WTC11 (cell line): ENCODE results near the gene SCRG1. TPM values are rescaled to one million over a fixed set of nuclear protein-coding genes. Genes with fewer than 3 reads are reported as not detected.

ENCODE experiments used
- ATAC-seq: fragments of 200-7000 bp; cut with Tn5 transposase; 2 replicates; pipeline ENCODE4 v1.10.0; 2021; ENCODE audit warnings: mild to moderate bottlenecking, moderate library complexity
- CTCF ChIA-PET: fragments of 300-600 bp; sonication (Branson Sonifier 250); formaldehyde crosslinking; loops from one replicate; lab custom pipeline; 2021; ENCODE audit warnings: antibody characterized with exemption; lab: Charles Lee
- POLR2A ChIA-PET: fragments of 350-600 bp; sonication (Branson Sonifier 250); formaldehyde crosslinking; loops from one replicate; lab custom pipeline; 2021; ENCODE audit warnings: antibody characterized with exemption; lab: Charles Lee
- DNase-seq: peaks from one replicate; pipeline ENCODE4 v3.0.0; 2021; ENCODE audit warnings: low spot score
- H3K27ac Mint-ChIP-seq: 2 replicates; pipeline ENCODE4 v1.8.0; 2021; ENCODE audit warnings: mixed read lengths
- H3K27me3 Mint-ChIP-seq: 2 replicates; pipeline ENCODE4 v1.8.0; 2021; ENCODE audit warnings: low read depth, mild to moderate bottlenecking, moderate library complexity, mixed read lengths
- H3K36me3 Mint-ChIP-seq: 2 replicates; pipeline ENCODE4 v1.8.0; 2021; ENCODE audit warnings: mixed read lengths
- H3K4me1 Mint-ChIP-seq: 2 replicates; pipeline ENCODE4 v1.8.0; 2022; ENCODE audit warnings: mixed read lengths
- H3K4me3 Mint-ChIP-seq: 2 replicates; pipeline ENCODE4 v1.8.0; 2021; ENCODE audit warnings: mild to moderate bottlenecking, moderate library complexity, mixed read lengths
- H3K9me3 Mint-ChIP-seq: 2 replicates; pipeline ENCODE4 v1.8.0; 2021; ENCODE audit warnings: mixed read lengths
- ATF1 ChIP-seq: sonication (generic); formaldehyde crosslinking; IDR thresholded peaks from 2 replicates; pipeline ENCODE4 v1.8.1; 2023; ENCODE audit warnings: mild to moderate bottlenecking, moderate library complexity, missing genetic modification reagents
- ATF6 ChIP-seq: sonication (generic); formaldehyde crosslinking; IDR thresholded peaks from 2 replicates; pipeline ENCODE4 v1.8.1; 2023; ENCODE audit warnings: mild to moderate bottlenecking, missing genetic modification reagents
- E2F4 ChIP-seq: sonication (generic); formaldehyde crosslinking; IDR thresholded peaks from 2 replicates; pipeline ENCODE4 v1.8.1; 2022; ENCODE audit warnings: low read depth, mild to moderate bottlenecking, moderate library complexity, missing genetic modification reagents, borderline replicate concordance
- E2F5 ChIP-seq: sonication (generic); formaldehyde crosslinking; IDR thresholded peaks from 2 replicates; pipeline ENCODE4 v1.8.1; 2022; ENCODE audit warnings: mild to moderate bottlenecking, moderate library complexity, missing genetic modification reagents
- FOXJ3 ChIP-seq: sonication (generic); formaldehyde crosslinking; IDR thresholded peaks from 2 replicates; pipeline ENCODE4 v1.9.0; 2021; ENCODE audit warnings: missing genetic modification reagents, mild to moderate bottlenecking, borderline replicate concordance
- FOXK1 ChIP-seq: sonication (generic); formaldehyde crosslinking; IDR thresholded peaks from 2 replicates; pipeline ENCODE4 v1.8.0; 2022; ENCODE audit warnings: mild to moderate bottlenecking, moderate library complexity, missing genetic modification reagents
- FOXP4 ChIP-seq: sonication (generic); formaldehyde crosslinking; IDR thresholded peaks from 2 replicates; pipeline ENCODE4 v1.8.0; 2022; ENCODE audit warnings: mild to moderate bottlenecking, missing genetic modification reagents
- GTF2I ChIP-seq: fragments of 250-450 bp; sonication (Bioruptor Pico); conservative IDR thresholded peaks from 2 replicates; pipeline ENCODE4 v1.4.0; 2021; ENCODE audit warnings: mild to moderate bottlenecking
- IRF1 ChIP-seq: sonication (generic); formaldehyde crosslinking; IDR thresholded peaks from 2 replicates; pipeline ENCODE4 v1.8.0; 2023; ENCODE audit warnings: missing genetic modification reagents
- JUN ChIP-seq: sonication (generic); formaldehyde crosslinking; IDR thresholded peaks from 2 replicates; pipeline ENCODE4 v1.8.0; 2023; ENCODE audit warnings: mild to moderate bottlenecking, missing genetic modification reagents
- MYBL2 ChIP-seq: sonication (generic); formaldehyde crosslinking; IDR thresholded peaks from 2 replicates; pipeline ENCODE4 v1.8.1; 2023; ENCODE audit warnings: mild to moderate bottlenecking, moderate library complexity, missing genetic modification reagents
- NR1H2 ChIP-seq: sonication (generic); formaldehyde crosslinking; IDR thresholded peaks from 2 replicates; pipeline ENCODE4 v1.9.0; 2021; ENCODE audit warnings: mild to moderate bottlenecking, moderate library complexity, missing genetic modification reagents
- RELA ChIP-seq: sonication (generic); formaldehyde crosslinking; IDR thresholded peaks from 2 replicates; pipeline ENCODE4 v1.8.1; 2022; ENCODE audit warnings: missing genetic modification reagents, mild to moderate bottlenecking, borderline replicate concordance
- SMAD3 ChIP-seq: sonication (generic); formaldehyde crosslinking; IDR thresholded peaks from 2 replicates; pipeline ENCODE4 v1.8.0; 2022; ENCODE audit warnings: missing genetic modification reagents, mild to moderate bottlenecking, borderline replicate concordance
- SP1 ChIP-seq: sonication (generic); formaldehyde crosslinking; conservative IDR thresholded peaks from 2 replicates; pipeline ENCODE4 v1.8.1; 2022; ENCODE audit warnings: missing genetic modification reagents
- STAT6 ChIP-seq: sonication (generic); formaldehyde crosslinking; conservative IDR thresholded peaks from 2 replicates; pipeline ENCODE4 v1.8.1; 2023; ENCODE audit warnings: mild to moderate bottlenecking, low read depth, missing genetic modification reagents, moderate library complexity
- TEAD1 ChIP-seq: sonication (generic); formaldehyde crosslinking; IDR thresholded peaks from 2 replicates; pipeline ENCODE4 v1.8.0; 2022; ENCODE audit warnings: mild to moderate bottlenecking, missing genetic modification reagents
- TEAD4 ChIP-seq: sonication (generic); formaldehyde crosslinking; IDR thresholded peaks from 2 replicates; pipeline ENCODE4 v1.8.0; 2022; ENCODE audit warnings: mild to moderate bottlenecking, missing genetic modification reagents
- ZNF219 ChIP-seq: sonication (generic); formaldehyde crosslinking; IDR thresholded peaks from 2 replicates; pipeline ENCODE4 v1.8.0; 2023; ENCODE audit warnings: missing genetic modification reagents, mild to moderate bottlenecking, borderline replicate concordance
- ZNF263 ChIP-seq: sonication (generic); formaldehyde crosslinking; IDR thresholded peaks from 2 replicates; pipeline ENCODE4 v1.8.1; 2022; ENCODE audit warnings: low read depth, mild to moderate bottlenecking, moderate library complexity, missing genetic modification reagents
- ZNF317 ChIP-seq: sonication (generic); formaldehyde crosslinking; IDR thresholded peaks from 2 replicates; pipeline ENCODE4 v1.8.1; 2023; ENCODE audit warnings: low read depth, mild to moderate bottlenecking, moderate library complexity, missing genetic modification reagents, borderline replicate concordance
- ZNF396 ChIP-seq: fragments of 250-450 bp; sonication (Bioruptor Pico); IDR thresholded peaks from 2 replicates; pipeline ENCODE4 v1.8.0; 2021; ENCODE audit warnings: mild to moderate bottlenecking, moderate library complexity, borderline replicate concordance
- ZNF416 ChIP-seq: fragments of 250-450 bp; sonication (Bioruptor Pico); IDR thresholded peaks from 2 replicates; pipeline ENCODE4 v1.9.0; 2021; ENCODE audit warnings: mild to moderate bottlenecking, inconsistent platforms
- ZNF512 ChIP-seq: sonication (generic); formaldehyde crosslinking; IDR thresholded peaks from 2 replicates; pipeline ENCODE4 v1.8.1; 2022; ENCODE audit warnings: missing genetic modification reagents, borderline replicate concordance
- total RNA-seq: library from RNA; stranded (reverse); gene quantifications from 3 replicates; pipeline ENCODE4 v1.2.3, GENCODE V29; 2021

Gene SCRG1
- total RNA-seq, 1 experiment from 2014 or later: not detected

- TF ChIP-seq FOXJ3 (CRISPR knock-in tag): no peak
- no peak for TF ChIP-seq SP1 (CRISPR knock-in tag)
- TF ChIP-seq NR1H2: no peak
- no peak for TF ChIP-seq TEAD4 (CRISPR knock-in tag)
- TF ChIP-seq FOXK1: no peak
- no peak for TF ChIP-seq ZNF416 (CRISPR knock-in tag)
- TF ChIP-seq ZNF317 (CRISPR knock-in tag): no peak
Measured at GRCh38 chr4:173448103-173448502, 49.2 kb upstream of the SCRG1 start (continued).

GRCh38 chr4:173446416-173446815 lies 47.5 kb upstream of the SCRG1 start:
- no peaks in the 10 kb centered on the region for H3K4me1 Mint-ChIP-seq
- H3K36me3 Mint-ChIP-seq: no peaks in the 10 kb centered on the region
- H3K27me3 Mint-ChIP-seq: no peaks in the 10 kb centered on the region
- H3K9me3 Mint-ChIP-seq: no peaks in the 10 kb centered on the region
- CTCF ChIA-PET: no interaction called here
- TF ChIP-seq E2F4 (CRISPR knock-in tag) (no peak), RELA (CRISPR knock-in tag) (no peak), SMAD3 (CRISPR knock-in tag) (no peak), IRF1 (no peak), ZNF219 (CRISPR knock-in tag) (no peak), ZNF263 (CRISPR knock-in tag) (no peak), JUN (CRISPR knock-in tag) (no peak), GTF2I (CRISPR knock-in tag) (no peak), ATF1 (CRISPR knock-in tag) (no peak), ZNF512 (CRISPR knock-in tag) (no peak), TEAD1 (CRISPR knock-in tag) (no peak), E2F5 (CRISPR knock-in tag) (no peak), ZNF396 (no peak)
- H3K27ac Mint-ChIP-seq: no peak overlapping the region
- DNase-seq: no peak
- ATAC-seq: no peak
- no peak overlapping the region for H3K4me3 Mint-ChIP-seq
- POLR2A ChIA-PET: no interaction called here

- Mint-ChIP-seq H3K4me1 (no peaks in the 10 kb centered on the region), H3K27me3 (no peaks in the 10 kb centered on the region), H3K9me3 (peaks cover 5% of the 10 kb centered on the region), H3K36me3 (0 out of 2 replicates have a peak, but pooled peaks cover 3% of the 10 kb centered on the region), H3K4me3 (no peak overlapping the region), H3K27ac (no peak overlapping the region)
- no peak for DNase-seq
- POLR2A ChIA-PET: no interaction called here
- ATAC-seq: no peak
- CTCF ChIA-PET: no interaction called here
- TF ChIP-seq ATF6 (CRISPR knock-in tag): no peak
- TF ChIP-seq STAT6 (CRISPR knock-in tag): no peak
- no peak for TF ChIP-seq FOXP4 (CRISPR knock-in tag)
- no peak for TF ChIP-seq MYBL2 (CRISPR knock-in tag)
Measured at GRCh38 chr4:173443121-173443520, 44.2 kb upstream of the SCRG1 start.
